Measurements from ENCODE around the gene NDUFV1. TPM values are rescaled to one million over a fixed set of nuclear protein-coding genes. Genes with fewer than 3 reads are reported as not detected.
"Not testable (repeated sequence)": the region's sequence is repeated elsewhere in the genome, so short reads cannot be mapped to it uniquely, and the experiment has no call there.

Gene NDUFV1
- polyA plus RNA-seq, 3 donors = 71.6 to 174 (median 72.1) TPM

- intact Hi-C loops (cut with micrococcal nuclease) = loop anchor here (5.0 to 10.0 kb wide), 2 partner anchors 86 to 89 kb away; no protein-coding TSS in a partner anchor
- peaks cover 16 to 20% of the 10 kb centered on the region in 2 donors for H3K4me1 ChIP-seq (ENCODE audit: control insufficient read depth in 1 of 2, insufficient read depth in 2 of 2, low read length in 2 of 2)
- not testable (repeated sequence) for H3K4me3 Mint-ChIP-seq; H3K4me3 ChIP-seq (replicated peaks in 1 of 3; ENCODE audit: low read depth in 2 of 3, low read length in 3 of 3); H4K20me1 ChIP-seq (ENCODE audit: insufficient read depth, low read length); H3K9me3 Mint-ChIP-seq; H3K27me3 Mint-ChIP-seq (ENCODE audit: low read depth in 3 of 3); DNase-seq; H2AFZ ChIP-seq (ENCODE audit: insufficient read depth, low read depth, low read length, poor library complexity, severe bottlenecking); H3K36me3 Mint-ChIP-seq; H3K9ac ChIP-seq (ENCODE audit: insufficient read depth, low read length, poor library complexity, severe bottlenecking); H3K27me3 ChIP-seq (ENCODE audit: control insufficient read depth in 2 of 2, insufficient read depth in 2 of 2, low read length in 2 of 2); H3K36me3 ChIP-seq (replicated peaks in 1 of 2; ENCODE audit: control insufficient read depth in 1 of 2, insufficient read depth in 2 of 2, low read length in 2 of 2); H3K4me2 ChIP-seq (replicated peaks; ENCODE audit: extremely low read depth, low read length, poor library complexity, severe bottlenecking); H3K9me3 ChIP-seq (replicated peaks in 1 of 2; ENCODE audit: control insufficient read depth in 1 of 2, insufficient read depth in 1 of 2, low read length in 2 of 2); H3K27ac ChIP-seq (ENCODE audit: low read depth in 1 of 2, low read length in 2 of 2); H3K79me2 ChIP-seq (ENCODE audit: insufficient read depth, low read length); H3K27ac Mint-ChIP-seq
- WGBS (ENCODE audit: insufficient coverage) = 95% methylated on average over 4 of the region's 10 CpGs
- peaks cover 10% of the 10 kb centered on the region for H3K4me1 Mint-ChIP-seq
Measured at GRCh38 chr11:67626131-67626833, 19.5 kb downstream of the NDUFV1 start.

DNA sequence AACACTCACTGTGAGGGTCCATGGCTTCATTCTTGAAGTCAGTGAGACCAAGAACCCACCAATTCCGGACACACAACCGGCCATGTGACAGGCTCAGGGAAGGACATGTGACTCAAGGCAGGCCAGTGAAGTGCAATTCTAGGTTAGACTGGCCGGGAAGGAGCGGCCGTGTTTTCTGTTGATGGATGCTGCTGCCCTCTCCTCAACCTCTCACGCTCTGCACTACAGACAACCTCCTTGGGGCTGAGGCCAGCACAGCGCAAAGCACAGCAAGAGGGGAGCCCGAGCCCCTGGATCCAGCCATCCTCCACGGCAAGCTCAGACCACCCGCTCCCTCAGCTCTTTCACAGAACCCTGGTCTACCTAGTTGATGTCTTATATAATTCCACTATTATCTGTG is 20.2 kb downstream of the NDUFV1 start:
- Mint-ChIP-seq H3K27ac (peak overlapping the region in 1 of 7 donors; percentile 39), H3K9me3 (peaks cover 0 to 6% (median 0%) of the 10 kb centered on the region in 7 donors), H3K36me3 (no peaks in the 10 kb centered on the region), H3K4me1 (peaks cover 10% of the 10 kb centered on the region), H3K27me3 (ENCODE audit: low read depth in 3 of 3) (peaks cover 2 to 5% (median 4%) of the 10 kb centered on the region in 3 donors), H3K4me3 (no peak overlapping the region)
- no peak overlapping the region for H3K27ac ChIP-seq (ENCODE audit: low read depth in 1 of 2, low read length in 2 of 2)
- no peaks in the 10 kb centered on the region for H3K79me2 ChIP-seq (ENCODE audit: insufficient read depth, low read length)
- no peaks in the 10 kb centered on the region for H3K27me3 ChIP-seq (ENCODE audit: control insufficient read depth in 2 of 2, insufficient read depth in 2 of 2, low read length in 2 of 2)
- TF ChIP-seq CTCF (IDR thresholded peaks at IDR 0.05) = no peak
- H3K9me3 ChIP-seq (replicated peaks in 1 of 2; ENCODE audit: control insufficient read depth in 1 of 2, insufficient read depth in 1 of 2, low read length in 2 of 2) = no peaks in the 10 kb centered on the region
- H3K4me1 ChIP-seq (ENCODE audit: control insufficient read depth in 1 of 2, insufficient read depth in 2 of 2, low read length in 2 of 2) = peaks cover 16 to 21% of the 10 kb centered on the region in 2 donors
- DNase-seq = no peak
- H3K4me3 ChIP-seq (replicated peaks in 1 of 3; ENCODE audit: low read depth in 2 of 3, low read length in 3 of 3) = no peak overlapping the region
- no peak overlapping the region for H2AFZ ChIP-seq (ENCODE audit: insufficient read depth, low read depth, low read length, poor library complexity, severe bottlenecking)
- H3K4me2 ChIP-seq (replicated peaks; ENCODE audit: extremely low read depth, low read length, poor library complexity, severe bottlenecking) = no peak overlapping the region
- 93% methylated on average over 7 of the region's 10 CpGs for WGBS (ENCODE audit: insufficient coverage)
- H3K36me3 ChIP-seq (replicated peaks in 1 of 2; ENCODE audit: control insufficient read depth in 1 of 2, insufficient read depth in 2 of 2, low read length in 2 of 2) = no peaks in the 10 kb centered on the region
- H3K9ac ChIP-seq (ENCODE audit: insufficient read depth, low read length, poor library complexity, severe bottlenecking) = no peak overlapping the region
- intact Hi-C loops (cut with micrococcal nuclease) = loop anchor here (5.0 to 10.0 kb wide), 2 partner anchors 85 to 88 kb away; no protein-coding TSS in a partner anchor
- H4K20me1 ChIP-seq (ENCODE audit: insufficient read depth, low read length) = no peaks in the 10 kb centered on the region
